ENCODE data around the gene AGER. TPM values are rescaled to one million over a fixed set of nuclear protein-coding genes. Genes with fewer than 3 reads are reported as not detected.

AGER gene
- total and polyA plus RNA-seq, 2 of the 4 experiments (the other 2 are of a cell fraction): 0.18 to 4.2 TPM

- H2AFZ ChIP-seq (replicated peaks; ENCODE audit: low read length, poor library complexity): no peak overlapping the region
- H3K9me1 ChIP-seq (ENCODE audit: insufficient read depth, low read length): peaks cover 37% of the 10 kb centered on the region
- no peak for ATAC-seq (ENCODE audit: low read depth)
- CTCF ChIA-PET: no interaction called here
- TF ChIP-seq MXI1 (IDR thresholded peaks at IDR 0.05; ENCODE audit: borderline replicate concordance, low read depth, low read length) (no peak), BHLHE40 (IDR thresholded peaks at IDR 0.05; ENCODE audit: low read depth, low read length) (no peak), MAZ (IDR thresholded peaks at IDR 0.05; ENCODE audit: borderline replicate concordance, low read depth, low read length) (no peak), RFX5 (IDR thresholded peaks at IDR 0.05; ENCODE audit: low read depth, low read length) (no peak), RAD21 (IDR thresholded peaks at IDR 0.05; ENCODE audit: low read length) (no peak), SMC3 (IDR thresholded peaks at IDR 0.05; ENCODE audit: low read depth, low read length) (no peak), FOS (IDR thresholded peaks at IDR 0.05; ENCODE audit: low read depth, low read length) (no peak), RCOR1 (IDR thresholded peaks at IDR 0.05; ENCODE audit: insufficient replicate concordance, low read length) (no peak), POLR2A (IDR thresholded peaks at IDR 0.05; ENCODE audit: low read depth, low read length) (no peak), CHD1 (IDR thresholded peaks at IDR 0.05; ENCODE audit: low read depth, low read length) (no peak), ELK1 (IDR thresholded peaks at IDR 0.05; ENCODE audit: borderline replicate concordance, low read depth, low read length) (no peak), CEBPB (IDR thresholded peaks at IDR 0.05; ENCODE audit: low read depth, low read length) (no peak), CTCF (conservative IDR thresholded peaks at IDR 0.05; ENCODE audit: low read depth, low read length) (no peak), NFE2L2 (IDR thresholded peaks at IDR 0.05; ENCODE audit: low read depth, low read length) (no peak), MAFK (IDR thresholded peaks at IDR 0.05; ENCODE audit: low read depth, low read length) (no peak)
- TF ChIP-seq, protein P1, sequence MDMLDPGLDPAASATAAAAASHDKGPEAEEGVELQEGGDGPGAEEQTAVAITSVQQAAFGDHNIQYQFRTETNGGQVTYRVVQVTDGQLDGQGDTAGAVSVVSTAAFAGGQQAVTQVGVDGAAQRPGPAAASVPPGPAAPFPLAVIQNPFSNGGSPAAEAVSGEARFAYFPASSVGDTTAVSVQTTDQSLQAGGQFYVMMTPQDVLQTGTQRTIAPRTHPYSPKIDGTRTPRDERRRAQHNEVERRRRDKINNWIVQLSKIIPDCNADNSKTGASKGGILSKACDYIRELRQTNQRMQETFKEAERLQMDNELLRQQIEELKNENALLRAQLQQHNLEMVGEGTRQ (IDR thresholded peaks at IDR 0.05; ENCODE audit: low read depth, low read length): no peak
- BruUV-seq (replicated peaks): no TSS peak
- no peak for DNase-seq
- peaks cover 21% of the 10 kb centered on the region for H3K36me3 ChIP-seq (ENCODE audit: control insufficient read depth, insufficient read depth, low read length)
- H2AK5ac ChIP-seq (ENCODE audit: low read depth, low read length): no peak overlapping the region
- H4K91ac ChIP-seq (ENCODE audit: insufficient read depth, low read depth, low read length): no peak overlapping the region
- no peak overlapping the region for H2BK120ac ChIP-seq (ENCODE audit: low read depth, low read length)
- H3K27ac ChIP-seq (ENCODE audit: insufficient read depth, low read length): no peak overlapping the region
- no peak overlapping the region for H3K4ac ChIP-seq (ENCODE audit: low read depth, low read length)
- in situ Hi-C loops (cut with MboI; ENCODE audit: low sequenced_read_pairs) (loop anchor here (10.0 kb wide), 1 partner anchor 200 kb away; the partner anchor contains the start of gene DXO), intact Hi-C loops (cut with micrococcal nuclease) (no loop called here), dilution Hi-C loops (cut with HindIII; ENCODE audit: low sequenced_read_pairs, unreplicated experiment) (no loop called here)
- no peak overlapping the region for H4K5ac ChIP-seq (ENCODE audit: low read depth, low read length)
- H3K4me3 ChIP-seq (ENCODE audit: insufficient read depth, low read depth, low read length): no peak overlapping the region
- WGBS, 2 experiments (ENCODE audit: extremely low coverage in 2 of 2, insufficient read length in 1 of 2): no CpG with 5 or more reads among the region's 1 CpG
- POLR2A ChIA-PET (ENCODE audit: unreplicated experiment): no interaction called here
- H3K56ac ChIP-seq (ENCODE audit: extremely low read depth, insufficient read depth, low read length): no peak overlapping the region
- H2BK5ac ChIP-seq (ENCODE audit: low read depth, low read length, poor library complexity, severe bottlenecking): no peak overlapping the region
- H2AK9ac ChIP-seq (replicated peaks; ENCODE audit: low read depth, low read length, poor library complexity): no peak overlapping the region
- H3K4me1 ChIP-seq (ENCODE audit: control insufficient read depth, insufficient read depth, low read length): peaks cover 8% of the 10 kb centered on the region
- peaks cover 35 to 74% of the 10 kb centered on the region in 2 experiments for H3K79me1 ChIP-seq (ENCODE audit: low read depth in 1 of 2, low read length in 2 of 2)
- H4K20me1 ChIP-seq (ENCODE audit: insufficient read depth, low read length): peaks cover 3% of the 10 kb centered on the region; the same call in 1 of the 2 replicates
- no peaks in the 10 kb centered on the region for H3K27me3 ChIP-seq (ENCODE audit: control insufficient read depth, insufficient read depth, low read length)
- no peak overlapping the region for H3K23ac ChIP-seq (ENCODE audit: low read depth, low read length)
- H3K9me3 ChIP-seq (ENCODE audit: control insufficient read depth, insufficient read depth, low read length): no peaks in the 10 kb centered on the region
- H3K9ac ChIP-seq (ENCODE audit: low read depth, low read length): no peak overlapping the region
- no peak overlapping the region for H2BK15ac ChIP-seq (ENCODE audit: low read depth, low read length)
- H4K8ac ChIP-seq (ENCODE audit: low read depth in 2 of 2, low read length in 2 of 2): no peak overlapping the region
- H3K18ac ChIP-seq (ENCODE audit: low read depth, low read length): no peak overlapping the region
- no peak overlapping the region for H3K14ac ChIP-seq (replicated peaks; ENCODE audit: low read depth, low read length)
- H3K4me2 ChIP-seq (ENCODE audit: low read depth, low read length): no peak overlapping the region
- H2BK20ac ChIP-seq (ENCODE audit: low read depth, low read length): no peak overlapping the region
Observed at GRCh38 chr6:32174416-32174815, 9.6 kb downstream of the AGER start.

Measured in IMR-90 (cell line).